A673 (cell line): Measurements from ENCODE around the gene FAM13A. TPM values are rescaled to one million over a fixed set of nuclear protein-coding genes. Genes with fewer than 3 reads are reported as not detected.

Source experiments
- BruUV-seq: library from RNA; stranded (reverse); fragments of 400-500 nt; replicated peaks from 2 replicates; lab custom pipeline; 2021; lab: Mats Ljungman, UMichigan
- CTCF ChIA-PET: fragments of 300-600 bp; sonication (Branson Sonifier 250); formaldehyde crosslinking; loops from one replicate; lab custom pipeline; 2022; ENCODE audit warnings: antibody characterized with exemption; lab: Charles Lee
- POLR2A ChIA-PET: fragments of 300-600 bp; sonication (Branson Sonifier 250); formaldehyde crosslinking; loops from one replicate; lab custom pipeline; 2022; ENCODE audit warnings: antibody characterized with exemption; ENCODE audit not compliant: low non-redundant PET; lab: Charles Lee
- DNase-seq: peaks from one replicate; pipeline ENCODE4 v3.0.0-alpha.2; 2015; ENCODE audit warnings: low spot score
- H3K27ac ChIP-seq: fragments of 200-600 bp; sonication (generic); 2 replicates; pipeline ENCODE4 v1.5.1; 2016; ENCODE audit warnings: mixed run types, low read depth, mild to moderate bottlenecking, mixed read lengths, antibody characterized with exemption, low read length; ENCODE audit not compliant: poor library complexity, severe bottlenecking
- H3K27me3 ChIP-seq: fragments of 200-600 bp; sonication (generic); replicated peaks from 2 replicates; pipeline ENCODE4 v1.6.1; 2017; ENCODE audit warnings: mixed run types, low read depth, mild to moderate bottlenecking, mixed read lengths, antibody characterized with exemption, low read length; ENCODE audit not compliant: insufficient read depth, poor library complexity
- H3K36me3 ChIP-seq: fragments of 200-600 bp; sonication (generic); 2 replicates; pipeline ENCODE4 v1.6.1; 2016; ENCODE audit warnings: mixed run types, mild to moderate bottlenecking, mixed read lengths, antibody characterized with exemption, low read length; ENCODE audit not compliant: insufficient read depth, poor library complexity, severe bottlenecking
- H3K4me1 ChIP-seq: fragments of 200-600 bp; sonication (generic); 2 replicates; pipeline ENCODE4 v1.6.1; 2017; ENCODE audit warnings: mixed run types, mild to moderate bottlenecking, mixed read lengths, antibody characterized with exemption, low read length; ENCODE audit not compliant: insufficient read depth, poor library complexity, severe bottlenecking
- H3K4me3 ChIP-seq: fragments of 200-600 bp; sonication (generic); 2 replicates; pipeline ENCODE4 v1.5.1; 2016; ENCODE audit warnings: low read depth, mixed run types, mild to moderate bottlenecking, mixed read lengths, low read length; ENCODE audit not compliant: poor library complexity, severe bottlenecking
- H3K9me3 ChIP-seq: fragments of 200-600 bp; sonication (generic); 2 replicates; pipeline ENCODE4 v1.6.1; 2016; ENCODE audit warnings: mixed run types, low read depth, mild to moderate bottlenecking, mixed read lengths, antibody characterized with exemption, low read length; ENCODE audit not compliant: poor library complexity, severe bottlenecking
- CTCF ChIP-seq: fragments of 300-800, 200-600 bp; sonication (generic); conservative IDR thresholded peaks from 2 replicates; pipeline ENCODE4 v1.5.1; 2017; ENCODE audit warnings: low read depth, mild to moderate bottlenecking, antibody characterized with exemption, low read length, moderate library complexity, mixed read lengths
- EZH2 ChIP-seq: fragments of 200-600 bp; sonication (generic); IDR thresholded peaks from 2 replicates; pipeline ENCODE4 v1.6.1; 2017; ENCODE audit warnings: borderline replicate concordance, low read depth, mild to moderate bottlenecking, mixed read lengths, antibody characterized with exemption, low read length; ENCODE audit not compliant: poor library complexity, severe bottlenecking
- intact Hi-C: fragments of 100-400 bp; cut with micrococcal nuclease; formaldehyde crosslinking; loops from one replicate; pipeline ENCODE4 v1.10.0; 2022; ENCODE audit not compliant: unreplicated experiment
- total RNA-seq: library from RNA; stranded (reverse); gene quantifications from 2 replicates; pipeline ENCODE4 v1.2.3, GENCODE V29; 2021

Gene FAM13A
- total RNA-seq, 1 experiment from 2014 or later: 15.5 TPM

GRCh38 chr4:88841635-88842034, 215.3 kb downstream of the FAM13A start:
- H3K4me1 ChIP-seq: peaks cover 17% of the 10 kb centered on the region
- no peak overlapping the region for H3K4me3 ChIP-seq
- CTCF ChIA-PET: no interaction called here
- H3K27me3 ChIP-seq: no peaks in the 10 kb centered on the region
- no peak for DNase-seq
- H3K27ac ChIP-seq: no peak overlapping the region
- H3K9me3 ChIP-seq: no peaks in the 10 kb centered on the region
- no peaks in the 10 kb centered on the region for H3K36me3 ChIP-seq
- POLR2A ChIA-PET: no interaction called here
- intact Hi-C loops: no loop called here
- BruUV-seq: no TSS peak
- TF ChIP-seq CTCF (no peak), EZH2 (no peak)

- Histone ChIP-seq H3K27me3 (no peaks in the 10 kb centered on the region), H3K4me1 (no peaks in the 10 kb centered on the region), H3K36me3 (no peaks in the 10 kb centered on the region), H3K4me3 (no peak overlapping the region), H3K9me3 (no peaks in the 10 kb centered on the region), H3K27ac (no peak overlapping the region)
- intact Hi-C loops: no loop called here
- DNase-seq: no peak
- TF ChIP-seq EZH2 (no peak), CTCF (no peak)
- ChIA-PET CTCF (no interaction called here), POLR2A (no interaction called here)
- no TSS peak for BruUV-seq
Observed at GRCh38 chr4:88836216-88836615, 220.8 kb downstream of the FAM13A start.

- Histone ChIP-seq H3K4me3 (no peak overlapping the region), H3K9me3 (no peaks in the 10 kb centered on the region), H3K4me1 (no peaks in the 10 kb centered on the region), H3K27me3 (no peaks in the 10 kb centered on the region), H3K27ac (no peak overlapping the region), H3K36me3 (no peaks in the 10 kb centered on the region)
- CTCF ChIA-PET: no interaction called here
- POLR2A ChIA-PET: no interaction called here
- no TSS peak for BruUV-seq
- no peak for DNase-seq
- intact Hi-C loops: no loop called here
- TF ChIP-seq CTCF: no peak
- no peak for TF ChIP-seq EZH2
Observed at GRCh38 chr4:88831031-88831430, 226.0 kb downstream of the FAM13A start.
